Osteocyte (in vitro differentiated cells): ENCODE measurements around the gene ERLIN1. TPM values are rescaled to one million over a fixed set of nuclear protein-coding genes. Genes with fewer than 3 reads are reported as not detected.

Experiments used
- DNase-seq: peaks from one replicate; pipeline ENCODE4 v3.0.0; 2021; ENCODE audit warnings: mixed read lengths; ENCODE audit not compliant: unreplicated experiment; ENCODE audit errors: extremely low spot score
- H3K27ac Mint-ChIP-seq: one replicate; pipeline ENCODE4 v1.8.0; 2021; ENCODE audit warnings: mild to moderate bottlenecking, mixed read lengths; ENCODE audit not compliant: unreplicated experiment
- H3K27me3 Mint-ChIP-seq: one replicate; pipeline ENCODE4 v1.8.0; 2021; ENCODE audit warnings: mixed read lengths; ENCODE audit not compliant: unreplicated experiment
- H3K36me3 Mint-ChIP-seq: one replicate; pipeline ENCODE4 v1.8.0; 2021; ENCODE audit warnings: mixed read lengths; ENCODE audit not compliant: unreplicated experiment
- H3K4me1 Mint-ChIP-seq: one replicate; pipeline ENCODE4 v1.8.0; 2021; ENCODE audit warnings: mixed read lengths; ENCODE audit not compliant: unreplicated experiment
- H3K4me3 Mint-ChIP-seq: one replicate; pipeline ENCODE4 v1.8.0; 2021; ENCODE audit warnings: mild to moderate bottlenecking, moderate library complexity, mixed read lengths; ENCODE audit not compliant: unreplicated experiment
- H3K9me3 Mint-ChIP-seq: one replicate; pipeline ENCODE4 v1.8.0; 2021; ENCODE audit warnings: mixed read lengths; ENCODE audit not compliant: unreplicated experiment
- total RNA-seq: library from RNA; stranded (reverse); gene quantifications from 2 replicates; pipeline ENCODE4 v1.2.1, GENCODE V29; 2021
- TF ChIP-seq, protein P1 (sequence below): fragments of 200-600 bp; sonication (generic); IDR thresholded peaks from 2 replicates; pipeline ENCODE4 v1.5.0; 2021; ENCODE audit warnings: antibody characterized with exemption, mild to moderate bottlenecking, moderate library complexity

The ERLIN1 gene
- total RNA-seq, 1 donor from 2014 or later = 28.2 TPM

DNA sequence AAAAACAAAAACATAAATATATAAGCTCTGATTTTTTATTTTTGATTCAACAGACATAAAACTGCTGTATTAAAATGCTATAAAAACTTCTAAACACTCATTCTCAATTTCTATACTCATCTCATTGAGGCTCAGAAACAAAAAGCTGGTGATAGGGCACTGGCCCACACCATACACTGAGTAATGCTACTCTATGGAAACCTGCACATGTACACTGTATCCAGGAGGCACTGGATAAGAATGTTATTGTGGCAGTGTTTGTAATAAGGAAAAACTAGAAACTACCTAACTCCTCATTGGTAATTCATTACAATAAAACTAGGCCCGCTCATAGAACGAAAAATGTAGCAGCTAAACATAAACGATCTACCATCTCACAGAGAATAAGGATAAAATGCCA is 23.1 kb downstream of the ERLIN1 start:
- peaks cover 9% of the 10 kb centered on the region for H3K9me3 Mint-ChIP-seq
- H3K27ac Mint-ChIP-seq = no peak overlapping the region
- TF ChIP-seq, protein P1, sequence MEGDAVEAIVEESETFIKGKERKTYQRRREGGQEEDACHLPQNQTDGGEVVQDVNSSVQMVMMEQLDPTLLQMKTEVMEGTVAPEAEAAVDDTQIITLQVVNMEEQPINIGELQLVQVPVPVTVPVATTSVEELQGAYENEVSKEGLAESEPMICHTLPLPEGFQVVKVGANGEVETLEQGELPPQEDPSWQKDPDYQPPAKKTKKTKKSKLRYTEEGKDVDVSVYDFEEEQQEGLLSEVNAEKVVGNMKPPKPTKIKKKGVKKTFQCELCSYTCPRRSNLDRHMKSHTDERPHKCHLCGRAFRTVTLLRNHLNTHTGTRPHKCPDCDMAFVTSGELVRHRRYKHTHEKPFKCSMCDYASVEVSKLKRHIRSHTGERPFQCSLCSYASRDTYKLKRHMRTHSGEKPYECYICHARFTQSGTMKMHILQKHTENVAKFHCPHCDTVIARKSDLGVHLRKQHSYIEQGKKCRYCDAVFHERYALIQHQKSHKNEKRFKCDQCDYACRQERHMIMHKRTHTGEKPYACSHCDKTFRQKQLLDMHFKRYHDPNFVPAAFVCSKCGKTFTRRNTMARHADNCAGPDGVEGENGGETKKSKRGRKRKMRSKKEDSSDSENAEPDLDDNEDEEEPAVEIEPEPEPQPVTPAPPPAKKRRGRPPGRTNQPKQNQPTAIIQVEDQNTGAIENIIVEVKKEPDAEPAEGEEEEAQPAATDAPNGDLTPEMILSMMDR = no peak

DNA sequence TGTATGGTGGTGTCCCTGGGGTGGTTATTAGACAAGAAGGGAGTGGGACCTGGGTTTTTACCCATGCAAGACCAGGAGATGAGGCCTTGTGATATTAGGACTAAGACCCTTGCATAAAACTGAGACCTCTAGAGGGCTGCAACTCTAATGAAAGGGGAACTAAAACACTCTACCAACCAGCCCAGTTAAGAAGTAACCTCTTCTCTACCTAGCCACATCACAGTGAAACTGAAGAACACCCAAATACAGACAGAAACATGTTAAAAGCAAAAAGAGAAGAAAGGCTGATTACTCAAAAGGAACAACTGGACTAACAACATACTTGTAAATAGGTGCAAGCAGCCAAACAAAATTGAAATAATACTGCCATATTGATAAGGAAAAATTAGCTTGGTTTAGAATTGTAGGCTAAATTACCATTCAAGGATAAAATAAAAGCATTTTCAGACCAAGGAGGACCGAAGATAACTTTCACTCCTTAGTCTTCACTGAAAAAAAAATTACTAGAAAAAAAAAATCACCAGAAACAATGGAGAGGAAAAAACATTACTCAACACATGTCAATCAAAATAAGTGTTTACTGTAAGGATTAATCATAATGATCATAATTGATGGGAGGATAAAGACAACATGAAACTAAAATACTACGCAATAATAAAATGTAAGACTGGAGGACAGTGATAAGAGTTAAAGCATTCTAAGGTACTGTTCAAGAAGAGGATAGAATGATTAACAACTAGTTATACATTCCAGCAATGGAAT is 27.6 kb downstream of the ERLIN1 start:
- Mint-ChIP-seq H3K36me3 (peaks cover 51% of the 10 kb centered on the region), H3K9me3 (peaks cover 9% of the 10 kb centered on the region), H3K4me1 (no peaks in the 10 kb centered on the region), H3K4me3 (no peak overlapping the region), H3K27me3 (no peaks in the 10 kb centered on the region), H3K27ac (no peak overlapping the region)
- no peak for DNase-seq
- TF ChIP-seq, protein P1 = no peak

More for the DNA sequence above, 23.1 kb downstream of the ERLIN1 start:
- Mint-ChIP-seq H3K4me3 (no peak overlapping the region), H3K27me3 (no peaks in the 10 kb centered on the region), H3K36me3 (peaks cover 31% of the 10 kb centered on the region), H3K4me1 (no peaks in the 10 kb centered on the region)
- DNase-seq = no peak

DNA sequence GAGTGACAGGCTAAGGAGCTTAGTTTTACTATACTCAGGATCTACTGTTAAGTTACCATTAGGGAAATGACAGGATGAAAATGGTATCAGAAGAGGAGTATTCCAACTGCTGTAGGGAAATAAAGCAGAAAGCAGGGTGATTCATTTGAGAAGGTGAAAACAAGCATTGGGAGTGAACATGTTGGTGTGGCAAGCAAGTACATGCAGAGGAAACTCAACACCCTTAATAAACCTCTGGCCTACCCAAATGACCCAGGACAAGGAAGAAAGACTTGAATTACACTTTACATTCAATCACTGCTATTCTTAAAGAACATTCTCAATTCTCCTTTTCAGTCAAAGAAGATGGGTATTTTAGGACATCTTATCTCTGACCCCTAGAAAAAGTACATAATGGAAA is 28.7 kb downstream of the ERLIN1 start:
- H3K27ac Mint-ChIP-seq = no peak overlapping the region
- H3K36me3 Mint-ChIP-seq = peaks cover 52% of the 10 kb centered on the region
- DNase-seq = no peak
- TF ChIP-seq, protein P1 = no peak
- peaks cover 9% of the 10 kb centered on the region for H3K9me3 Mint-ChIP-seq
- H3K4me3 Mint-ChIP-seq = no peak overlapping the region
- no peaks in the 10 kb centered on the region for H3K4me1 Mint-ChIP-seq
- no peaks in the 10 kb centered on the region for H3K27me3 Mint-ChIP-seq

DNA sequence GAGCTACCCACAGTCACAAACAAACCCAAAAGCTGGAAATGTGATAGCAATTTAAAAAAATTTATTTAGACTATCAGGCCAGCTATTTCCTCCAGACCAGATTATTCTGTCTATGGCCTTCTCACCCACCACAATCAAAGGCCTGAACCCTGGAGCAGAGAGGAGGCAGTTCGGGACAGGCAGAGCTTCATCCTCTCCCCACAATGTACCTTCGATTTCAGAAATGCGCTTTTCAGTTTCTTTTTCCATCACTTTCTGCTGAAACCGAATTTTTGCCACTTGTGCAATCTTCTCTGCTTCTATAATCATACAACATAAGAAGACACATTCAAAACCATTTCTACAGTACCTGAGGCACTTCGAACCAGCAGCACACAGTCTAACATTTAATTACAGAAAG is 29.9 kb downstream of the ERLIN1 start:
- TF ChIP-seq, protein P1 = no peak
- no peak overlapping the region for H3K27ac Mint-ChIP-seq
- H3K36me3 Mint-ChIP-seq = peaks cover 53% of the 10 kb centered on the region
- H3K4me3 Mint-ChIP-seq = no peak overlapping the region
- no peaks in the 10 kb centered on the region for H3K4me1 Mint-ChIP-seq
- no peak for DNase-seq
- peaks cover 9% of the 10 kb centered on the region for H3K9me3 Mint-ChIP-seq
- H3K27me3 Mint-ChIP-seq = no peaks in the 10 kb centered on the region

DNA sequence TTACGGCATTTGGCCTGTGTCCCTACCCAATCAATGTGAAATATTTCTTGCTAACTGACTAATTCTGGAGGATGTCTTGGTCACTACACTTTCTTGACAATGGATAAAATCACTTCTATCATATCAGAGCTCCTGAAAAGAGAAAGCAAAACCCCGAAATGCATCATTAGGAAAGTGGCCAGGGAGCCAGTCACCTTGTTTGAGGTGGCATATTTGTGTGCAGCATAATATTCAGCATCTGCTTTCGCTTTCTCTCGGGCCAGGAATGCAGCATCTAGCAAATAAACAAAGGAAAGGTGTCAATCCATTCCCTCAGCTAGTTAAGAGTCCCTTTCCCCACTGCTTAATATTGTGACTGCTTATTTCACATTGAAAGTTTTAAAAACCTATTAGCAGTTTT is 31.2 kb downstream of the ERLIN1 start:
- TF ChIP-seq, protein P1 = no peak
- Mint-ChIP-seq H3K4me3 (no peak overlapping the region), H3K27ac (no peak overlapping the region), H3K27me3 (no peaks in the 10 kb centered on the region), H3K9me3 (peaks cover 9% of the 10 kb centered on the region), H3K36me3 (peaks cover 57% of the 10 kb centered on the region), H3K4me1 (no peaks in the 10 kb centered on the region)
- DNase-seq = no peak
